DMS53 treated with DMSO at 0.1 percent for 48 hours (cell line): ENCODE measurements around the gene UBE2R2.
"Not testable (repeated sequence)": the region's sequence is repeated elsewhere in the genome, so short reads cannot be mapped to it uniquely, and the experiment has no call there.

ENCODE experiments used
- DNase-seq: peaks from one replicate; lab custom pipeline; 2025; ENCODE audit not compliant: unreplicated experiment; lab: John Stamatoyannopoulos, UW

Gene UBE2R2, protein sequence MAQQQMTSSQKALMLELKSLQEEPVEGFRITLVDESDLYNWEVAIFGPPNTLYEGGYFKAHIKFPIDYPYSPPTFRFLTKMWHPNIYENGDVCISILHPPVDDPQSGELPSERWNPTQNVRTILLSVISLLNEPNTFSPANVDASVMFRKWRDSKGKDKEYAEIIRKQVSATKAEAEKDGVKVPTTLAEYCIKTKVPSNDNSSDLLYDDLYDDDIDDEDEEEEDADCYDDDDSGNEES

DNA sequence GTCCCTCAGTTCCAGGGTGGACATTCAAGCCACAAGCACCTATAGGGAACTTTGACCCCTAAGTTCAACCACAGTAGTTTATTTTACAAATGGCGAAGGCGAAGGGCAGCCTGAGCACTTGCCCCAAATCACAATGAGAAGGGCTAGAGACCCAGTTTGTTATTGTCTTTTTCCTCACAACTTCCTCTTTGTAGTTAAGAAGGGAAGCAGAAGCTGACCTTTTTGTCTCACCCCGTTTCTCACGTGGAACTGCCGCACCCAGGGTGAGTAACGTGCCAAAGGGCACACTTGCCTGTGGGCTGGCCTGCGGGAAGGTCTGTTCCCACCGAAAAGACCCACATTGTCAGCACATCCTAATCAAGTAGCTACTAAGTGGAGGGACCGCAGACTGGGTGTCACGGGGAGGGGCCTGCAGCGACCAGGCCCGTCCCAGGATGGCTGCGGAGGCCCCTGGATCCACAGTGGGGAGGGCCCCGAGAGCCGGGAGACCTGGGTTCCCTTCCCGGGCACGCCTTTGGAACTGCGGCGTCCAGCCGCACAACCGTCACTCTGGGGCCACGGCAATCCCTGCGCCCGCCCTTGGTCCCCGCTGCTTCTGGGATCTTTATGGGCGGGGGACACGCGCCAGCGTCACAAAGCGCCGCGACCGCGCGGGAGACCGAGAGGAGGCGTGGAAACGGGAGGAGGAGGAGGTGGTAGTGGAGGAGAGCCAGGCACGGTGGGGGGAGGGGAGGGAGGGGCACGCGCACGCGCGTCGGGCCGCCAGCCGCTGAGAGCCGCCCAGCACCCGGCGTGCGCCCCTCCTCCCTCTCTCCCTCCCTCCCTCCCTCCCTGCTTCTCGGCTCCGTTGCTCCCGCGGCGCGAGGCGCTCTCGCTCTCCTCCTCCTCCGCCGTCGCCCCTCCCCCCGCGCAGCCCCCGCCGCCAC, at the start of gene UBE2R2:
Gene UBE2R2, plus strand, starts transcription at position 834 of the 926 bp plus-strand sequence. CDS start 598 bp downstream, outside the sequence.
- DNase-seq = peak; percentile 64

DNA sequence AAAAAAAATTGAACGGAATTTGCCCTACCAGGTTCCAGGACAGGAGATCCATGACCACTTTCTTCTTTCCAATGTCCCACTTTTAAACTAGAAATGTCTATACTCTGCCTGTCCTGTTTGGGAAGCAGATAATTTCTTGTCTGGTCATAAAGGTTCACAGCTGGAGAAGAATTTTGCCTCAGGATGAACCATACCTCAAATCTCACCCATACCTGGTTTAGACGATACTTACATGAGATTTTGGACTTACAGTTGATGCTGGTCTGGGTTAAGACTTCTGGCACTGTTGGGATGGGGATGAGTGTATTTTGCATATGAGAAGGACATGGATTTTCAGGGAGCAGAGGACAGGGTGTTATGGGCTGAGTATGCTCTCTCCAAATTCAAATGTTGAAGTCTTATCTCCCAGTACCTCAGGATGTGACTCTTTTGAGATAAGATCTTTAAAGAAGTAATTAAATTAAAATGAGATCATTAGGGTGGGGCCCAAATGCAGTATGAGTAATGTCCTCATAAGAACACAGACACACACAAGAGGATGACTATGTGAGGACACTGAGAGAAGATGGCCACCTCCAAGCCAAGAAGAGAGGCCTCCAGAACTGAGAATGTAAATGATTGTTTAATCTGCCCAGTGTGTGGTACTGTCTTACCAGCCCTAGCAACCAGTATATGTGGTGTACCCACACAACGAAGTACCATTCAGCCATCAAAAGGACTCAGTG, 46.6 kb upstream of the UBE2R2 start:
- DNase-seq = not testable (repeated sequence)

DNA sequence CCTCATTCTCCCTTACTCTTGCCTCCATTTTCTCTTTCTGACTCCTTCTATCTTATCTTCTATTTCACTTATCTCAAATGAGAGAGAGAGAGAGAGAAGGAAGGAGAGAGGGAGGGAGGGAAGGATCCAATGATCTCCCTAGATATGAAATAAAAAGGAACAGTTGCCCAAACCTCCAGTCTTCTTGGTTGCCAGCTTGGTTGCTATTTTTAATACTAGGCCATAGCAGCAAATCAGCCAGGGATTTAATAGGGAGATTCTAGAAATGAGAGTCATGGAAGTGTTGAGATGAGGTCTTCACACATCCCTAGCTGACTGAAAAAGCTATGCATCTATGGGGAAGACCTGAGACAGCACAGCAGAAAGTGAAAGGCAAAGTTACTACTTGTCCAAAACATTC, 43.8 kb upstream of the UBE2R2 start:
- not testable (repeated sequence) for DNase-seq

DNA sequence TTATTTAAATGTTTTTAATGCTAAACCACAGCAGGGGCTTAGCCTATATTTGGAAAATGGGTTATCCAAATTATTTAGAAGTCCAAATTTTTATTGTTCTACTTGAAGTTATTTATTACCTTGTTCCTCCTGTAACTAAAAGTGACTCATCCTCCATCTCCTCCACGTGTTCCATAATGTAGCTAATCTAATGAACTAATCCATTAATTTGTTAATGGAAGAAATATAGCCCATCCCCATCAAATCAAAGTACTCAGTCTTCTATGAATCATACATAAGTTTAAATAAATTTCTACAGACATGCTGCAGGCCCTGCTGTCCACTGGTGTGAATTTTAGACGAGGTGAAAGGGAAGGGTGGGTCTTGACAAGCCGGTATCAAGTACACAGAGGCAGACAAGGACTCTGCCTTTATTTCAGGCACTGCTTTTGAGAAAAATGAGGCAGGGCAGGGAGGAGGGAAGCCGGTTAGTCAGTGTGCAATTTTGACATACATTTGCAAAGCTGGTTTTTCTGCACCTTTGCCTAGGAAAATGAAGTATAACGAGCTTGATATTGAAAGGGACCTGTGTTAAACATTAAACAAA, 42.8 kb upstream of the UBE2R2 start:
- DNase-seq = not testable (repeated sequence)

DNA sequence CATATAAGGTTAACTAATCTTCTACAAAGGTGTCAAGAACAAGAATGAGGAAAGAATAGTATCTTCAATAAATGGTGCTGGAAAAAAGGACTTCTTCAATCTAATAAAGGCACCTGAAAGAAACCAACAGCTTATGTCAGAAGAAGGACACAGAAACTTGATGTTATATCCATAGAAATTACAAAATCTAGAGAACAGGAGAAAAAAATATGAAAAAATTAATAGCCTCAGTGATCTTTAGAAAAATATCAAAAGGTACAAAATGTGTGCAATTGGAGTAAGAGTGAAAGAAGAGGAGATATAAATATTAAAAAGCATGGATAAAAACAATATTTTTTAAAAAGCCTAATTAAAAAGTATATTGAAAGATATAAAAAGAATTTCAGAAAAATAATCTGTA, 40.4 kb upstream of the UBE2R2 start:
- no peak for DNase-seq

DNA sequence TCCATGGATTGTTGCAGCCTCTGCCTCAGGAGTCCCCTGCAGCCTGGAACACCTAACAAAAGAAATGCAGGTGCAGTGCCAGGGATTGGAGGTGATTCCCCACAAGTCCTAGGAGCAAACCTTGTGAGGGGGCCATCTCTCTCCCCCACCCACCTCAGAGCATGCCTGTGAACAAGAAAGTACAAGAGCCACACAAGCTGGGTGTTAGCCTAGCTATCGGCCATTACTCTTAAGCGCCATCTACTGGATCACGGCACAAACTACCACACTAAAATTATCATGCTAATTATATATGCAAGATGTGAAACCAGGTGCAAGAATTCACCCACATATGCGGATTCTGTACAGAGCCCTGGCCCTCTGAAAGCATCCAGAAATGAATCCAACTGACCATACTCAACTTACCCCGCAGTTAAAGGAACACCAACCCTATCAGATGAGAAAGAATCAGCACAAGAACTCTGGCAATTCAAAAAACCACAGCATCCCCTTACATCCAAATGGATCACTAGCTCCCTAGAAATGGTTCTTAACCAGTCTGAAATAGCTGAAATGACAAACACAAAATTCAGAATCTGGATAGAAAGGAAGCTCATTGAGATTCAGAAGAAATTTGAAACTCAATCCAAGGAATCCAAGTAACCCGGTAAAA, 38.1 kb upstream of the UBE2R2 start:
- peak; percentile 48 for DNase-seq

DNA sequence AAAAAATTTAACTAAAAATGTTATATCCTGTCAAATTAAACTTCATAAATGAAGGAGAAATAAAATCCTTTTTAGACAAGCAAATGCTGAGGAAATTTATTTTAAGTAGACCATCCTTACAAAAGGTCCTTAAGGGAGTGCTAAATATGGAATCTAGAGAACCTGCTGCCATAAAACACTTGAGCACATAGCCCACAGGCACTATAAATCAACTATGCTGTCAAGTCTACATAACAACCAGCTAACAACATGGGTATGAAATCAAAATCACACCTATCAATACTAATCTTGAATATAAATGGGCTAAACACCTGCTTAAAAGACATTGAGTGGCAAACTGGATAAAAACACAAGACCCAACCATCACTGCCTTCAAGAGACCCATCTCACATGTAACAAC, 36.7 kb upstream of the UBE2R2 start:
- no peak for DNase-seq

DNA sequence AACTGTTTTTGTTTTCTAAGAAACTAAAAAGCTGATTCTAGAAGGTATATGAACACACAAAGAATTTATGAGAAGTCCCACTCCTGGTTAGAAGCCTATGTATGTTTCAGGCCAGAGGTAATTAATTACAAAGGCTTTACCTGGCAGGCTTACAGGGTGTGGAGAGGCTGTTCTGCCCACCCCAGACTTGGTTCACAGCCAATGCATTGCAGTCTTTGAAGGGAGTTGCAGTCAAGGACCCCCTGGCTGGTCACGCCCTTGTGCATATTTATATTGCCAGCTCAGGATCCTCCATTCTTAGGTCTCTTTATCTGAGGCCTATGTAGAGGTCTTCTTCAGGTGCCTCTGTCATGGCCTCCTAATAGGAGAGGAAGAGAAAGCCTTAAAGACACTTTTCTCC, 35.2 kb upstream of the UBE2R2 start:
- no peak for DNase-seq

DNA sequence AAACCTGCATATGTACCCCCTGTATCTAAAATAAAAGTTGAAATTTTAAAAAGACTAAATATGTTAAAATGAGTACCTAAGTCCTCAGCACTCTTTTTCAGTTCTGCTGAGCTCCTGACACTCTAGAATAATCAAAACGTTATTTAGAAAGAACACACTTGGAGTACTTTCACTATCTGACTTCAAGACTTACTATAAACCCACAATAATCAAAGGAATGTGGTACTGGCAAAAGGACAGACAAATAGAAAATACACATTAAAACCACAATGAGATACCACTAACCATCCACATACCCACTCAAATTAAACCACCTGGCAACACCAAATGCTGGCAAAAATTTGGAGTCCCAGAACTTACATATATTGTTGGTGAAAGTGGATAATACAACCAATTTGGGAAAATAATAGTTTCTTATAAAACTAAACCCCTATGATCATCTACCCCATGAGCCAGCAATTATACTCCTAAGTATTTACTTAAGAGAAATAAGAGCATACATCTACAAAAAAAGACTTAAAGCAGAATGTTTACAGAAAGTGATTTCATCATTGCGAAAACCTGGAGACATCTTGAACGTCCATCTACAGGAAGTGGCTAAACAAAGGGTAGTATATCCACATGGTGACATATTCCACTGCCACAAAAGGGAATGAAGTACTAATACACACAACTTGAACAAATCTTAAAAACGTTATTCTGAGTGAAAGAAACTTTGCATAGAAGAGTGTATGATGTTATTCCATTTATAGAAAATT, 34.4 kb upstream of the UBE2R2 start:
- DNase-seq = peak; percentile 21

DNA sequence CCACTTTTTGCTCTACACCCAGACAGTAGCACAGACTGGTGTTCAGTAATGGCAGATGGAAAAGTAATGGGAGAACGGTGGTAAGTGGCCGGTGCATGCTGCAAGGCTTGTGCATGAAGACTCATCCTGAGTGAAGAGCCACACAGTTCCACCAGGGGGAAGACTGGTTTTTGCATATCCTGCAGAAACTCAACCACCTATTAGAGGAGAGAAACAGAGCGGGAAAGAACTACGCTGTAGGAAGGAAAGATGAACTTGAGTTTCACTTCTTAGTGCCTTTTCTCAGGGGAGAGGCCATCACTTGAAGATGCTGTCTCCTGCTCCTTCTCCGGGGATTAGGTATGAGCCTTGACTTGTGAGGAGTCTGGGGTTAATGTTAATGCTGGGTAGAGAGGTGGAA, 31.0 kb upstream of the UBE2R2 start:
- no peak for DNase-seq

DNA sequence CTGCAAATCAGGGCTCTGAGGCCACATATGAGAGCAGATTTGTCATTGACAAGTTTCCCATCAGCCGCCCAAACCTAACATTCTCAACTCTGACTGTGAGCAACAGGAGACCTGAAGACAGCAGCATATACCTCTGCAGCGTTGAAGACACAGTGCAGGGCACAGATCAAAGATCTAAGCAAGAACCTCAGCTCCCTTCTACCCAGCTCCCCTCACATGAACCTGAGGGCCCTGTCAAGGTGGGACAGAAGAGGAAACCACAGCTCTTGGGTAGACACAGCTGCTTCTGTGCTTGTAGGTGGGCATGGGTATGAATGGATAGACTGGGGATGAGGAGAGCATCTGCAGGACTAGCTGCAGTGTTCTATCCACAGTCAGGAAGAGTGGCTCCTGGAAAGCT, 30.3 kb upstream of the UBE2R2 start:
- no peak for DNase-seq

DNA sequence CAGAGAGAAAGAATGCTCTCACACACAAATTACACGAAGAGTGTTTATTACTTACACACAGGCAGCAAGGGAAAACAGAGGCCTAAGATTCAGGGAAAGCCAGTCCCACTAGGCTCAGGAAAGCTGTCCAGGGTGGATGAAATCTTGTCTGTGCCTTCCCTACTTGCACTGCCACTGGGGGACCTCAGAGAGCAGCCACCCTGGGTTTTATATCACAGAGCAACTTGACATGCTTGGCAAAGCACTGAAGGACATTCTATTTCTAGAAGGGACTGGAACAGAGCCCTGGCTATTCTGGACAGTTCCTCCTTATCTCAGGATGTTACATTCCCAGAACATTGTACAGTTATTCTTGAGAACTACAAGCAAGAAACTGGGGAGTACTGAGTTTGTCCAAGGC, 29.1 kb upstream of the UBE2R2 start:
- no peak for DNase-seq

DNA sequence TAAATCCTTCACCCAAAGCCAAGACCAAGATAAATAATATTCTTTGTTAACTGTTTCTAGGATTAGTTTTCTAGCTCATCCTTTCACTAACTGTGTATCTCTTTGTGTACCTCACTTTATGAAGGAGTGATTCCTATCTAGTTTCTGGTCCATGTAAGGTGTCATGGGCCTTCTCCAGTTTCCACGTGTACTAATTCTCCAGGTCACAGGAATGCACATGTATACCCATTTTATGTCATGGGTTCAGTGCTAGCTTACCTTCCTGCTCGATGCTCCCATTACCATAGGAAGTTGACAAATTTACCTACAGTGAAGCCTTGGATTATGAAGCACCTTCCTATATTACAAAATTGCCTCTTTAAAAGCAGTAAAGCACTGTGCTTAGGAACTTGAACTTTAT, 27.5 kb upstream of the UBE2R2 start:
- DNase-seq = not testable (repeated sequence)

DNA sequence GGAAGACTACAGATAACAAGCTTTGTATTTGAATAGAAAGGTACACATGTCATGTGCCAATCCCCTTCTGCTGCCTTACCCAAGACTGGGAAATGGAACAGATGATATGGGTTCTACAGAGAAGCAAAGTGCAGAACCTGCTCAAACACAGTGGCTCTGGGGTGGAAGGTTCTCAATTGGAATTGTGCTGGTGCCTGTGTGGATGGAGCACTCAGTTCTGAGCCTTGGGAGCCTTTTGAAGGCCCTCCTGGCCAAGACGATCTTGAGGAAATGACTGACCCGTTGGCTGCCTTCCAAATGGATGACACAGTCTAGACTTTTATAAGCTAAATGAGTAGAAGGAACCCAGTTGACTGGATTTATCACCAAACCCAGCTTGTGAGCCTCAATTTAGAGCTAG, 25.8 kb upstream of the UBE2R2 start:
- no peak for DNase-seq

DNA sequence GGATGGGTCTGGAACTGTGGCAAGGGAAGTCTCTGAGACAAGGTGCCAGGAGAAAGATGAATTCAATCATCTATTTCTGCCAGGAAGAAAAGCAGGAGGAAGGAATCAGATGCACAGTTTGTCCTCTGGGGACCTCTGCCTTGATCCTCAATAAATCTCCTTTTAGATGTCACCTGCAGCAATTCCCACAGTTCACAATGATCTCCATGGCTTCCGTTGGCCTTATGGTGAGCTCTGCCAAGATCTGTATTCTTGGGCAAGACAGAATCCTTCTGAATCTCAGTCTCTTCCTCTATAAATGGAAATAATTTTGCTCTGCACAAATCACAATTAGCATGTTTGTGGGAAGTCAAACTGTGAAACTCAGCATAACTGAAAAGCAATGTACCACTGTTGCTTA, 23.5 kb upstream of the UBE2R2 start:
- not testable (repeated sequence) for DNase-seq

DNA sequence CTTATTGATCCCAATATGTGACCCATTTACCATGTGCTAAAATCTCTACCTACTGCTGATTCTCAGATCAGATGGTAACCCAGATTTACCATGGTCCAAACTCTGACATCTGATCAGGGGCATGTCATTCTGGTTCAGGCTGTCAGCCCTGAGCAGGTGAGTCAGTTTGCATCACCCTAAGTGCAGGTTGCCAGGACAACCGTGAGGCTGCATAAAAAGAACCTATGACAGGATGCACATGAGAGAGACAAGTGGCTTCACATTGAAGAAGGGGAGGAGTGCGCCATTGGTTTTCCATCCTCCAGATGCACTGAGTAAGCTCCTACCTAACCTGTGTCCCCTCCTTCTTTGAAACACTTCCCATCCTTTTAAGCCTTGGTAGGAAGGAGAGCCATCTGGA, 22.4 kb upstream of the UBE2R2 start:
- DNase-seq = peak; percentile 31

DNA sequence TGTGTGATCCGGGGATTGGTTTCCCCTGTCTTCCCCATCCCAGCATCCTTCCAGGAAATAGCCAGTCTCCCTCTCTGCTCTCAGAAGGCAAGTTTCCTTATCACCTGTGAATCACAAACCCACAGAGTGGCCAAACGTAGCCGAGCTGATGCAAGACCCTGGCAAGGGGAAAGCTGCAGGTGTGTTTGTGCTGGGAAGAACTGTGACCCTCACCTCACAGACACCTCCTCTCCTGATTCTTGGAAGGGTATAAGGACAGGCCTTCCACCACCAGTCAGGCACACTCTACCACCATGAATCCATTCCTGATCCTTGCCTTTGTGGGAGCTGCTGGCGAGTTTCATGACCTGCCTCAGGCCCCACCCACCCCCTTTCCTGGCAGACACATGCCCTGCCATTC, 21.7 kb upstream of the UBE2R2 start, which contains the start of gene PRSS3:
Gene PRSS3, plus strand, starts transcription at position 281 of the 400 bp plus-strand sequence. Its CDS starts 13 bp downstream, at position 294.
- no peak for DNase-seq

DNA sequence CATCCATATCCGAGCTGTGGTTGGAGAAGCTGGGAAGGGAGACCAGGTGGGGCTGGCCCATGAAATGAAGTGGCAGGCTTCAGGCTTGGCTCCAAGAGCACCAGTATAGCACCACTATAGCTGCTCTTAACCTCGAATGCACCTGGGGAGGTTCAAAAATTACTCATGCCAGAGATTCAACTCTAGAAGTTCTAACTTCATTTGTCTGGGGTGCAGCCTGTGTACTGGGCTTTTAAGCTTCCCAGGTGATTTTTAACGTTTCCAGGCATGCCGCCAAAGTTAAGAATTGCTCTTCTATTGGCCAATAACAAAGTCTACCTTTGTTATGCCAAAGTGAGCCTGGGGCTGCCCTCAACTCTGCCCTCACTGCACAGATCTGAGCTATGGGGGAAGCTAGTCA, 21.1 kb upstream of the UBE2R2 start:
- DNase-seq = no peak

DNA sequence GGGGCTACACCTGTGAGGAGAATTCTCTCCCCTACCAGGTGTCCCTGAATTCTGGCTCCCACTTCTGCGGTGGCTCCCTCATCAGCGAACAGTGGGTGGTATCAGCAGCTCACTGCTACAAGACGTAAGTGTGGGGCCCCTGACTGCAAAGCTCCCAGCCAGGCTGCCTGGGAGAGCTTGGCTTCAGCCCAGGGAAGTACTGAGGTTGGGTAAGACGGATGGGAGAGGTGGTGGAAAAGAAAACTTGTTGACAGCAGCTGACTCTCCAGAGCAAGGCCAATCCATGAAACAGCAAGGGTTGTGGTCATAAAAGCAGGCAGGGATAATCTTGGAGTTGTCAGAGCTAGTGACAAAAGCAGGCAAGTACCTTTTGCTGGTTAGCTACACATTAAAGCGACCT, 20.3 kb upstream of the UBE2R2 start:
- DNase-seq = not testable (repeated sequence)

DNA sequence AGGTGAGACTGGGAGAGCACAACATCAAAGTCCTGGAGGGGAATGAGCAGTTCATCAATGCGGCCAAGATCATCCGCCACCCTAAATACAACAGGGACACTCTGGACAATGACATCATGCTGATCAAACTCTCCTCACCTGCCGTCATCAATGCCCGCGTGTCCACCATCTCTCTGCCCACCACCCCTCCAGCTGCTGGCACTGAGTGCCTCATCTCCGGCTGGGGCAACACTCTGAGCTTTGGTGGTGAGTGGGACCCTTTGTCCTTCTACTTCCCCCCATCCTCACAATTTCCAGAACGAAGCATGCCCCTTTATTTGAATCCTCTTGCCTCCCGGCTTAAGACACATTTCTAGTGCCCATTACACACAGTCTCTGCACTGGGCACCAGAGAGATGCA, 19.1 kb upstream of the UBE2R2 start:
- DNase-seq = no peak
